NCI-H146 treated with DMSO at 0.1 percent for 48 hours (cell line): ENCODE measurements around the gene FBN1.

Source experiments
- DNase-seq: peaks from one replicate; lab custom pipeline; 2025; ENCODE audit not compliant: unreplicated experiment; lab: John Stamatoyannopoulos, UW

Gene FBN1

DNA sequence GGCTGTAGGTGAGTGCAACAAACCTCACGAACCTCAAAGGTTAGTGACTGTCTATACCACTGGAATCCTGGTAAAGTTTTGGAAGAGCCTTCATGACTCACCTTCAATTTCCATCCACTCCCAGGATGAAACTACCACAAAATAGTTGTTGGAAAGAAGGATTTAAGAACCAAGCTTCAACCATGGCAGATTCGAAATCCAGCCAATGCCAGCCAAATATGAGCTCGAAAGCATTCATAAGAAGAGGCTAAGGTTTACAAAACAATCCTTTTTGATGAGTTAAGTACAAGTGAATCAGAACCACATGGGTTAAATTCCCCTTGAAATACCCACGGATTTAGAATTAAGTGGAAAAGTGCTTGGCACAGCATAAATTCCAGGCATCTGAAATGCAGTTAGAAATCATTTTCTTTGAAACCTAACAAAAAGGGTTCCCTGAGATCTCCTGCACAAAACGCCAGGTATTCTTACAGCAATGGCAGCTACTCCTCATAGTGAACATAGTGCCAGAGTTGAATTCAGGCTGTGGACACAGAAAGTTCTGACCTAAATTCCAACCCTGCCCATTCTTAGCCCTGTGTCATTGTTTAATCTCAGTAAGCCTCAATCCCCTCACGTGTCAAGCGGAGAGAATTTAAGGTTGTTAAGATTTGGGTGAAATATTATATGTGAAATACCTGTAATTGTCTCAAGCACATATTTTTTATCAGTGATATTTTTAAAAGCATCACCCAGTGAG, 89.2 kb downstream of the FBN1 start:
- DNase-seq = no peak

DNA sequence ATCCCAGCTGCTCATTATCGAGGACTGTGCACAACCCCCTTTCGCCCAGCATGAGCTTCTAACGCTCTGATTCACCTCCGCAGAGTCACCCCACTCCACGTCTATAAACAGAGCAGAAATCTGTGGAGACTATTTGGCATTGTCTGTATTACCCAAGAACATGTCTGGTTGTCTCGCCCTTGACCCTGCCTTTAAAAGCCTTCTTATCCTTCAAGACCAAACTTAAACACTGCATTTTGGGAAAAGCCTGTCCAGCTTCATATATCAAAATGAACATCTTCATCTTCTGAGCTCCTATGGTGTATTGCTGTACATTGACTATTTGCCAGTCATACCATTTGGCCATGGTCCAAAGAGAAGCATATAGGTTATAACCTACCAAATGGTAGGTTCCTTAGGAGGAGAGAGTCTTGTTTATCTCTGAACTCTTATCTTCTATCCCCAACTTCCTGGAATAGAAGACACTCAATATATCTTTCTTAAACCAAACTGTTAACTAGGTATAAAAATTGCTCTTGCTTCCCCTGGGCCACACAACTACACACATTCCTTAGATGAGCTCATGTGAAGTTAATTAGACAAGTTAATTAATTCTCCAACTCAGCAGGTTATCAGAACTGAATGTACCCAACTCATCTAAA, 90.1 kb downstream of the FBN1 start:
- DNase-seq = no peak

DNA sequence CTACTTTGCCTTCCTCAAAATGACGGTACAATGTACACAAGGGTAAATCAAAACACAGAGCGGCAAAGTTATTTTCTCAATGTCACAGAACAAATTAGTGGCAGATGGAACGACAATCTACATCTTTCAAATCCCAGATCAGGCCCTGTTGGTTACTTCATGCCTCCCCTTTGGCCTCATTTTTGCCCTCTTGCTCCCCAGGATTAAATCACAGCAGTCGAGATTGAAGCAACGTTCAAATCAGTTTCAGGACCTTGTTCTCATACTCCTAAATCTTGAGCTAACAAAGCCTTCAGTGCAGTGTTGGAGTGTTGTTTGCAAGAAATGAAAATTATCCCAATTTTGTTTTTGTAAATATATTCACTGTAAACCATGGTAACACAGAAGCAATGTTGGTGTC, 91.4 kb downstream of the FBN1 start:
- DNase-seq = no peak

DNA sequence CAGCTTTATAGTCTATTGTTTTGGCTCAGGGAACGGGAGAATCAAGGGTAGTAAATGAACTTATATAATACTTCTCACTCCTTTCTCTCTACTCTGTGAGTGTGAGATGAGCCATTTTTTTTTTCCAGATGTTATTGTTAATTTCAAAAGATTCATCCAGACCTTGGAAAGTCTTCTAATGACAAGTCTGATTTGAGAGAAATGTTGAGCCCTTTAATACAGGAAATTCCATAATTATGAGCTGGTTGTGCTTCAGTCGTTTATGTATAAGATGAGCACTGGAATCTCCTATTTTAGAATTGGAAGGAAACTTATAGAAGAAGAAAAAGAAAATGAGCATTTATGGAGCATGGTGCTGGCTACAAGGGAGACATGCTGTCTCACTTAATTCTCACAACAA, 92.0 kb downstream of the FBN1 start:
- no peak for DNase-seq

DNA sequence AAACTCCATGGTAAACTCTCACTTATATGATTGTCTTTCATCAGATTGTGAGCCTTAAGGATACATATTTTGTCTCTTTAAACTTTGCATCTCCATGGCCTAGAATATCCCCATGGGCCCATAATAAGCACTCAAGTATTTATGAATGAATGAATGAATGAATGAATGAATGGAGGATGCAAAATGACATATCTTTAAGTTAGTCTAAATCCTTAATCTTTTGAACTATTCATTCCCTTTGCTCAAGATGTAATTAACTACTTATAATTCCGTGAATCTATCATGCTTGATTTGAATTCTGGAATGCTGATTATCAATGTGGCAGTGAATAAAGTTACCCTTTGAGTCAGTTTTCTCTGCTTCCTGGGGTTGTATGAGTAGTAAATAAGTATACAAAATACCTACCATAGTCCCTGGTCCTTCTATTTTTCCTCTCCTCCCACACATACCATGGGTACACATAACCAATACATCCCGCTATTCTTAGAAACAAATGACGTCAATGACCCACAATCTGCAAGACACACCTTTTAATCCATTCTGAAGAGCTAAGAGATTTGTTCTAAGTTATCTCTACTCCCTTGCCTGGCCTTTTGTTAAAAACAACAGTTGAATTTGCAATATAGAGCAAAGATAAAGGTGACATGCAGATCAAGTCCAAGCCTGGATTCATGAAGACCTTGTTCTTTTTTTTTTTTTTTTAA, 94.5 kb downstream of the FBN1 start:
- DNase-seq = no peak

DNA sequence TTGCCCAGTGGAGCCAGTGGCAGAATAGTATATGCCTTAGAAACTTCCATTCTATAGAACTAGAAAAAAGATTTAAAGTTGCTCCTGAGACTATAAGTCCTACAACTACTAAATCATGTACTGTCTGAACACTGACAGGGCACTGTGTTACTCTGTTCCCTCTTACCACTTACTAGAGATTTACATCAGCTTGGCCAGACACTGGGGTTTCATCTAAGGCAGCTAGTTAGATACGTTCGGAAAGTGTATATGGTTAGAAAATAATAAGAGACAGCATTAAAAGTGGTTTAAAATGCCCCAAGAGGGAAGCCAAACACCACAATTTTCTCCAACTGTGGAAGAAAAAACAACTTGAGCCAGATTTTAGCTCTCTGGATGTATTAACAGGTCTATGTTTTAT, 97.1 kb downstream of the FBN1 start:
- no peak for DNase-seq

DNA sequence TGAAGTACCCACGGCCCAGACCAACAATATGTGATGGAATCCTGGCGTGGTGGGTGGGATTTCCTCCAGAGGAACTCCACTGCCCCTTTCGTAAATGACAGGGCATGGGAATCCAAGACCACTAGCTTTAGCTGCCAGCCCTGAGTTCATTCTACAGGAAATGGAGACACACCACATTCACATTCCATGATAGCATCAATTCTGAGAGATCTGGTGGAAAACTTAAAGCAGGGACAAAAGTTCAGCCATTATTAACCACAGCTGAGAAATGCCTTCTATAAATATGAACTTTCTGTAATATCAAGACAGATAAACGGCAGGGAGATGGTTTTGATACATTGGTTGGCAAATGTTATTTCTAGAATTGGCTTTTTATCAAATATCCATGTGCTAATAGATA, 98.2 kb downstream of the FBN1 start:
- no peak for DNase-seq

DNA sequence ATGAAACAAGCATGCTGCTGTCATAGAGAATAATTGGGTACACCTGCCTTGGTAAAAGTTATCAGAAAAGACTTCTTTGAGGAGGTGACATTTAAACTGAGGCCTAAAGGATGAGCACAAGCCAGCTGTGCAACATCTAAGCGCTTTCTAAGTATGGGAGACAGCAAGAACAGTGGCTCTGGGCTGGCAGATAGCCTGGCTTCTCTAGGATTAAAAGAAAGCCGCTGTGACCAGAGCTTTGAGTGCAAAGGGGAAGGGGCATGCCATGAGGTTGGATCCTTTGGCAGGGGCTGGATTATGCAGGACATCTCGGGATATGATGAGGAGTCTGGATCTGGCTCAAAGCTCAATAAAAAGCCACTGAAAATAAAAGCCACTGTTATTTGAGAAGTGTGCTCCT, 99.2 kb downstream of the FBN1 start:
- DNase-seq = no peak

DNA sequence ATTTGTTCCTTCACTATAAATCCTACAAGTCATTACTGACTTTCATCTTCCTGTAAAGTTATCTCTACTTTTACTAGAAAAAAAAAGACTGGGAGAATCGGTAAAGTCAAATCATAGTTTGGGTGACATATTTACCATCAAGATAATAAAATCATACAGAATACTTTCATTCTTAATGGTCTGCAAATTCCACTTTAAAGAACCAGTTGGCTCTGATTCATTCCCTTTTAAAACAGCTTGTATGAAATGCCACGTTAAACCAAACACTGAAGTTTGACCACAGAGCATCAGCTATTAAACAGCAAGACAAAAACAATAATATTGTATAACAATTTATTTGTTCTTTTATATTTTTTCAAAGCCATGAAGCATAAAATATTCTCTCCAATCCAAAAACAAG, 100.7 kb downstream of the FBN1 start:
- no peak for DNase-seq

DNA sequence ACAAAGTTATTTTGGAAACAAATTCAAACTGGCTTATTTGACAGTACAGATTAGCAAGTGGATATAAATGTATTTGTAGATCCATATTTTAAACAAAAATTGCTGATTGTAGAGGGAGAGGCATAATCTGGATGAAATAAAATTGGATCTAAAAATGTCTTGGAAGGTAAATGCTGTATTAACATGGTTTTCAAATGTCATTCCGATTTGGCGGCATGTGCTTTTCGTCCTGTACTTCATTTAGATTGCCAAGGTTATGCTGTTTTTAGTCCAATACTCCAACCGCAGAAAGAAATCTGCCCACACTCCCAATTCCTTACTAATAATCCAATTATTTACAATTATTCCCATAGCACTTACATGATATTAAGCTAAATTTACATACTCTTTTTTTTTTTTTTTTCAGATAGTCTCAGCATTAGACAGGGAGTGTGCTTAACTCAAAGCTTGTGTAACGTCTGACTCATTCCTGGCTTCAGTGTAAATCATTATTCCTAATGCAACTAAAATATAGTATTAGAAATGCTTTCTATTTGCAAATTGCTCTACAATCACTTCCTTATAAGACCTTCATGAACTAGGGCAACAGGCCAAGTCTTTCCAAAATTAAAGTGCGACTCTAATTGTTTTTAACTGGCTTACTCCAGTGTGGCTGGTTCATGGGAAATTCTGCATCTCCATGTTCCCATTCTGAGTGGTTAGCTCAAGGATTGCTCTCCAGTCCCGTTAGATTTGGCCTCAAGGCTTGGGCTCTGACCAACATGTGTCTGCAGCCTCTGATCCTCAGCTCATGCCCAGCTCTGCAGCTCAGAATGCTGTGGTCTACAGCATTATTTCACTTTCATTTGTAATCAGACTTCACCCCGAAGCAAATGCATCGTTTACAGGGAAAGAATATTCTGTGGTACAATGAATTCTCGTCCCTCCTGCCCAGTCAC, 103.9 kb downstream of the FBN1 start:
- no peak for DNase-seq

DNA sequence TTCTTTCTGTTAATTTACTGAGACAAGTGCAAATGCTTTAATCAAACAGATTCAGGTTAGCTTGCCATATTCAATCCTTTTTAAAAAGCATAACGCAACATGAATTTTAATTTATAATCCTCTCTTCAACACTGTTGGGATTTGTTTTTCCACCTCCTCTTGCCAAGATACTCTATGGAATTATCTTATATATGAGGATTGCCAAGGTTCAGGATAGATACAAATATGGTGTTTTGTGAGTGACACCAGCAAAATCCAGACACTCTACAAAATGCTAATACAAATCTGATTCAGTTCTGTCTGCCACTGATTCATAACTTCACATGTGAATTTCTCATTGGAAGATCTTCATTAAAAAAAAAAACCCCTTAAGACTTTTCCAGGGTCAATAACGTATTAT, 104.8 kb downstream of the FBN1 start:
- DNase-seq = no peak

DNA sequence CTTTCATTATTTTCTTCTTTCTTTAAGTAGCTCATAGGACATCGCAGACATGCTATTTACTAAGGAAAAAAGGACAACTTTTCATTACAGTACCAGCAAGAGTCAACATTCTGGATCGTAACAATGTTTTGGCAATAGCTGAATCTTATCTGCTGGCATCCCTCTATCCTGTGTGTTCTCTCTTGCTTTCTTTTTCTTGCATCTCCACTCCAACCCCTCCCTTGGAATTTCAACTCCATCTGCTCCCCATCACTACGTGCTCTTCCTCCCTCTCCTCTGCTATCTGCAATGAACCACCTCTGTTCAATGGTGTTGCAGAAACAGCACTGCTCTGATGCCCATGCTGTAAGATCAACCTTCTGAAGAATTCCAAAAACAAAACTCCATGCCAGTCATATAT, 106.6 kb downstream of the FBN1 start:
- no peak for DNase-seq

DNA sequence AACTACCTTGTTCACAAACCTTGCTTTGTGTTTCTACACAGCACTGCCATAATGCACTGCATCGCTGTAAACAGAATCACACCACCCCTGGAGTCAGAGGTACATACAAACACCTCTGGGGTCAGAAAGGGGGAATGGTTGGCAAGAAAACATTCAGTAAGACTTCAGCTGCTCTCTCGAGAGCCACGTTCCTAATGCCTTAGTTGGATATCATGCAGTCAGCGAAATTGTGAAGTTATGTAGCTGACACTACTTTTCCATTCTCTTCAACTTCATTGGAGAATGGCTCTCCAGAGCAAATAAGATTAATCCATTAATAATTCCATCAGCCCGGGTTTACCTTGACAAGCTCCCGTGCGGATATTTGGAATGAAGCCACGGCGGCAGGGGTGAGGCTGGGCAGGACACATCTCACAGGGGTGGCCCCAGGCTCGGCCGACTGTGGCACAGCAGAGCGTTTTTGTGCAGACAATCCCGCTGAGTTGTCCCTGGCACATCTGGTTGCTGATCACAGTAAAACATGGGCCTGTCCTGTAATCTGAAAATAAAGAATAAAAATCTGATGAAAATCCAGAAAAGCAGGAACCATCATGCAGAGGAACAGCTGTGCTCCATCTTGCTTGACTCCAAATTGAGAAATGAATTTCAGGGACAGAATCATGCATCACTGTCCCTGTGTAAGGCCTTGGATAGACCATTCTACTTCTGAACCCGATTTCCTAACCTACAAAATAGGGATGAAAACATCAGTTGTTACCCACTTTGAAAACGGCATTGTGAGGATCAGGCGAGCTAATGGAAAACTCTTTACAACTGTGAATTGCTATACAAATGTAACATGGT, 108.0 kb downstream of the FBN1 start:
- no peak for DNase-seq

DNA sequence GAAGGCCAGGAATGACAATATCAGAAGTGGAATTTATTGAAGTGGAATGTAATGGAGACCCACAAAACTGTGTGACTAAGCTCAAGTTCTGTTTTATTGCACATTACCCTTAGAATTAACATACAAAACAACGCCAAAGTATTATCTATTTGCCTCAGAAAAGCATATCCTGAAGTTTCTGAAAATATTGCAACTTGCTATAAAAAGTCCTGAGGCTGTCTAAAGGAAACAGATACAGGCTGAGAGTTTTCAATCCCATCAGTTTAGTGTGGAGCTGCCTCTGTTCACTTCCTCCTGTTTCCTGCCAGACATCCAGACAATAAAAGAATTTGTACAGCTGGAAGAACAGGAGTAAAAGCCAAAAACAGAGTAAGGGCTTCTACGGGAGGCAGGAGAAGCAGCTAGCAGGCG, 108.8 kb downstream of the FBN1 start:
- no peak for DNase-seq

DNA sequence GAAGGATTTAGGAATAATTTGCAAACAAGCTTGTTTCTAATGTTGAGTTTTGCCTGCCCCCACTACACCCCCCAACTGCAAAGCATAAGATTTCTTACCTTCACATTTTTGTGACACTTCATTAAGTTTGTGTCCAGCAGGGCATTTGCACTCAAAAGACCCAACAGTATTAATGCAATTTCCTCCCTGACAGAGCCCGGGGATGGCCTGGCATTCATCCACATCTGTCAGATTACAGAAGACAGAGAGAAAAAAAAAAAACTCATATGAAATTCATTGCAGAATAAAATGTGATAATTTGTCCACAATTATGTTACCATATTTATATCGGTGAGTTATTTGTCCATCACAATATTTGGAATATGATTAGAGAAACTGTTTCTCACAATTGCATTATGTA, 111.5 kb downstream of the FBN1 start:
- DNase-seq = no peak

DNA sequence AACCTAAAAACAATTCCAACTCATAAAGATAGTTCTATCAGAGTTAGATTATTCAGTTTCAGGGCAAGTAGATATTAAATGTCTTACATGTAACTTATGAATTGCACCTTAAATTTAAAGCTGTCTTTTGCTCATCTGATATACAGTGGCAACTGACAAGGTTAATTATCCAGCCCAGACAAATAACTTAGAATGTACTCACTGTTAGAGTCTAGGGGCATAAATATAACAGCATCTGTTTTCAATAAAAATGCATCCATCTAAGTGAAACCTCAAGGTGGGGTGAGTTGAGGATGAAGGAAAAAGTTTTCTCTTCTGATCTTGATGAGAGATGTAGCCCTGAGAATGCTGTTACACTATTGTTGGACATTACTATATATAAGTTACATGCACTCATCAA, 112.6 kb downstream of the FBN1 start:
- no peak for DNase-seq

DNA sequence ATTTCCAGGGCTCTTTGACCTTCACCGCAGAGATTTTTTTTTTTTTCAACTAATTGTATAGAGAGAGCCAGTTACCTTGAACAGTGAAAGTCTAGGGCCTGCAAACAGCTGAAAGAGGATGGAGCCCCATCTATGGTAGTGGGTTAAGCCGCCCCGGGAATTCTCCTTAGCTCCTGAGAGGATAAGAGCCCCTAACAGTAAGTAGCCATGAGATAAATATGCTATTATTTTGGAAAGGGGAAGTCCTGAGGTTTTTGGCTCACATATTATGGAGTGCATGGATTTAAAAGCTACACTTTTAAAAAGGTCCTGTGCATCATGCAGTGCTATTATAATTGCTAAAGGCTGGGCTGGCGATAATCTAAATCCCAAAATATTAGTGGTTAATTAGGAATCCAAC, 115.0 kb downstream of the FBN1 start:
- no peak for DNase-seq

DNA sequence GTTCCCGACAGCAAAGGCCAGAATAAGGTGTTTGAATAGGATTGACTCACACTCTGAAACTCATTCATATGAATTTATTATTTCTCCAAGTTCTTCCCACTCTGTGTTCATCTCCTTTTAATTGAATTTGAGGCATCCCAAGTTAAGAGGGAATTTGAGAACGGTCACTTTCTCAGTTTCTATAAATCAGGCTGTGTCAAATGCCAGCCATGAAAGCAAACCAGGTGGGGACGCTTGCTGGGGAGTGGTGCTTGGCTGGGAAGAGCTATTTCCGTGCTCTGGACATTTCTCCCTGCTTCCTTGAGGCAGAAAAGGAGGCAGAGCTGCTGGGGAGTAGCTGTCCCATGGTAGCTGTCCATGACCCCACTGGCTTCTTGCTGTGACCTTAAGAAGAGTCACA, 116.6 kb downstream of the FBN1 start:
- DNase-seq = no peak

DNA sequence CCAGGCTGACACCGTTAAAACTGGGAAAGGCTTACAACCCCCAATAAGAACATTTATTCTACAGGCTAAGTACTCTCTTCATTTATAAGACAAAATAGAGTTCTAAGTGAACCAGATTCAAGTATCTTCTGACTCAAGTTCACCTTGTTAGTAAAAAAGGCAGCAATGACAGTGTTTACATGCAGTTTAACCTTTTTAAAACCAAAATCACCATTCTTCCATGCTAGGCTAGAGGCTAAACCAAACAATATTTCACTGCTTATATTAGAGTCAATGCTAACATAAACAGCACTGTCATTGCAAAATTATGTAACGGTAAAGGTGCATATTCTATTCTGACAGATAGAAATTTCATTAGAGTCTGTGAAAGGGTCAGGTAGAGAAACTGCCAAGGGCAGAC, 118.0 kb downstream of the FBN1 start:
- DNase-seq = no peak

DNA sequence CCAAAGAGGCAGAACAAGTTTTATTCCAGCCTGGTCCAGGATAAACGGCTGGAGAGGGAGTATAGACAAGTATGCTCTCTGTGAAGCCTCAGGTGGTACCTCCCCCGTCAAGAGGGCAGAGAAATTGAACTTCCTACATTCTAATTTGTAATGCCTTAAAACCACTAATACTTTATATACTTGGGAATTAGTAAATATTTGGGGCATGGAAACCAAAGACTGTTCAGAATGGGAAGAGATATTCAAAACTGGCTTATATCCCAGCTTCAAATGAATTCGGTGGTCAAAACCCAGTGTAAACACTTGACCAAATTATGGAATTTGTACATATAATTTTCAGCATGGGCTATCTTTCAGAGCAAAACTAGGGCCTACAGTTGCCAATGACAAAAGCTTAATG, 122.6 kb downstream of the FBN1 start:
- DNase-seq = no peak
